Measurements from ENCODE around the gene EAF2.

Gene EAF2

DNA sequence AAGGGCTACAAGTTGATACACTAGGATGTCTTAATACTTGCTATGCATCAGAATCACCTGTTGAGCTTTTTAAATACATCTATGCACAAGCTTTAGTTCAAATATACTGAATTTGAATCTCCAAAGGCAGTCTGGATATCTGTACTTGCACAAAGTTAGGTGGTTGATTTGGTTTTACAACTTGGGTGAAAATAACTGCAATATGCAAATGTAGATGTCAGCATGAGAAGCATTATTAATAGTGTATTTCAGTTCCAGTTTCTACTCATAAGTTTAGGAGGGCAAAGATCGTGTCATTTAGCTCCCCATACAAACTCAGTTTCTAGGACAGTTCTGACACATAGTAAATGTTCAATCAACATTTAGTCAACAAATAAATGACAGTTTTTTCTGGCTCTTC is 25.8 kb upstream of the EAF2 start:
- TF ChIP-seq, protein P1, sequence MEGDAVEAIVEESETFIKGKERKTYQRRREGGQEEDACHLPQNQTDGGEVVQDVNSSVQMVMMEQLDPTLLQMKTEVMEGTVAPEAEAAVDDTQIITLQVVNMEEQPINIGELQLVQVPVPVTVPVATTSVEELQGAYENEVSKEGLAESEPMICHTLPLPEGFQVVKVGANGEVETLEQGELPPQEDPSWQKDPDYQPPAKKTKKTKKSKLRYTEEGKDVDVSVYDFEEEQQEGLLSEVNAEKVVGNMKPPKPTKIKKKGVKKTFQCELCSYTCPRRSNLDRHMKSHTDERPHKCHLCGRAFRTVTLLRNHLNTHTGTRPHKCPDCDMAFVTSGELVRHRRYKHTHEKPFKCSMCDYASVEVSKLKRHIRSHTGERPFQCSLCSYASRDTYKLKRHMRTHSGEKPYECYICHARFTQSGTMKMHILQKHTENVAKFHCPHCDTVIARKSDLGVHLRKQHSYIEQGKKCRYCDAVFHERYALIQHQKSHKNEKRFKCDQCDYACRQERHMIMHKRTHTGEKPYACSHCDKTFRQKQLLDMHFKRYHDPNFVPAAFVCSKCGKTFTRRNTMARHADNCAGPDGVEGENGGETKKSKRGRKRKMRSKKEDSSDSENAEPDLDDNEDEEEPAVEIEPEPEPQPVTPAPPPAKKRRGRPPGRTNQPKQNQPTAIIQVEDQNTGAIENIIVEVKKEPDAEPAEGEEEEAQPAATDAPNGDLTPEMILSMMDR (IDR thresholded peaks at IDR 0.05): no peak

DNA sequence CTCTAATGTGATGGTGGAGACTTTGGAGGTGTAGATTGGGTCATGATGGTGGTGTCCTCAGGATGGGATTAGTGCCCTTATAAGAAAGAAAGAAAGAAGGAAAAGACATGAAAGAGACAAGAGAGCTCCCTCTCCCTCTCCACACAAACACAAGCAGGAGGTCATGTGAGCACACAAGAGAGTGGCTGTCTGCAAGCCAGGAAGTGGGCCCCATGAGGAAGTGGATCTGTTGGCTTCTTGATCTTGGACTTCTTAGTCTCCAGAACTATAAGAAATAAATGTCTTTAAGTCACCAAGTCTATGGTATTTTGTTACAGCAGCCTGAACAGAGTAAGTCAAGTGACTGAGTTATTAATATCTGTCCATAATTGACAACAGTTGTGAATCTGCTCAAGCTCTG is 17.3 kb upstream of the EAF2 start:
- TF ChIP-seq, protein P1 (IDR thresholded peaks at IDR 0.05): no peak

DNA sequence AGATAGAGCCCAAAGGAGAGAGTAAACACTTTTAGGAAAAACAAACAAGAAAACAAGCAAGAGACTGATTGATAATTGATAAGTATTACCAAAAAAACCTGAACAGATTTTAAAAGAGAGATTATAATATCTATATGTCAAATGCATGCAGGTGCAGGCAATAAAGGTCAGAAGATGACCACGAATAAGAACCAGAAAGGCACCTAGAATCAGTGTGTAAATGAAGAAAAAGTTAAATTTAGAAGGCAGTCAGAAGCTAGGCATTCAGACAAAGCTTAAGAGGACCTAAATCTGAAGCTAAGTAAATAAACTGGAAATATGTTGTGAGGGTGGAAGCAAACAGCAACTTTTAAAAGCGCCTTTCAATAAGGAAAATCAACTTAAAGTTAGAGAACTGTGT is 16.4 kb upstream of the EAF2 start:
- TF ChIP-seq, protein P1 (IDR thresholded peaks at IDR 0.05): no peak

DNA sequence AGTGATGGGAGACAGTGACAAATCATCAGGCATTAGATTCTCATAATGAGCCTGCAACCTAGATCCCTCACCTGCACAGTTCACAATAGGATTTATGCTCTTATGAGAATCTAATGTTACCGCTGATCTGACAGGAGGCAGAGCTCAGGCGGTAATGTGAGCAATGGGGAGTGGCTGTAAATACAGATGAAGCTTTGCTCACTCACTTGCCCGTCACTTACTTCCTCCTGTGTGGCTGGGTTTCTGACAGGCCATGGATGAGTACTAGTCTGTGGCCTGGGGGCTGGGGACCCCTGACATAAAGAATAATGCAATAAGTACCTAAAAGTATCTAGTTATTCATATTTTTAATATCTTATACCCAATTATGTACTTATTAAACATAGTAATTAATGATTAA is 15.8 kb upstream of the EAF2 start:
- TF ChIP-seq, protein P1 (IDR thresholded peaks at IDR 0.05): no peak

DNA sequence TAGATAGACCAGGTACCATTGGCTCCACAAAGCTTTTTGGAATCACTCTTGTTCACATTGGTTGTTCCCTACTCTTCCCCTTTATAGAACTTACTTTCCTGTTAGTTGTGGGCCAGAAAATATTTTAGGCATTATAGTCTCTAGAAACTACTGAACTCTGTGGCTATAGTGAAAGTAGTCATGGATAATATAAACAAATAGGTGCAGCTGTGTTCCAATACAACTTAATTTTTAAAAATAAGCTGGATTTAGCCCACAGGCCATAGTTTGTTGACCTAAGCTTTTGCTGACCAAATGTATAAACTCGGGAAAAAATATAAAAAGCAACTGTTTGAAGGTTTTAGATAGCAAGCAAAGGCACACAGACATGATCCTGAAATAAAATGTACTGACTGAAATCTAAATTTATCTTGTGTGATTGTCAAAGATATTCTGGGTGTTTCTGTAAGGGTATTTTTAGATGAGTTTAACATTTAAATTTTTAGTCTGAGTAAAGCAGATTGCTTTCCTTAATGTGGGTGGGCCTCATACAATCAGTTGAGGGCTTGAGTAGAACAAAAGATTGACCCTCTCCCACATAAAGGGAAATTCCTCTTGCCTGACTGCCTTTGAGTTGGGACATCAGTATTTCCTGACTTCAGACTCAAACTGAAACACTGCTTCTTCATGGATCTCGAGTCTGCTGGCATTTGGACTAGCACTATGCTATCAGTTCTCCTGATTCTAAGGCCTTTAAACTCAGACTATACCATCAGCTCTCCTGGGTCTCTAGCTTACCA is 13.4 kb upstream of the EAF2 start:
- TF ChIP-seq, protein P1 (IDR thresholded peaks at IDR 0.05): no peak

DNA sequence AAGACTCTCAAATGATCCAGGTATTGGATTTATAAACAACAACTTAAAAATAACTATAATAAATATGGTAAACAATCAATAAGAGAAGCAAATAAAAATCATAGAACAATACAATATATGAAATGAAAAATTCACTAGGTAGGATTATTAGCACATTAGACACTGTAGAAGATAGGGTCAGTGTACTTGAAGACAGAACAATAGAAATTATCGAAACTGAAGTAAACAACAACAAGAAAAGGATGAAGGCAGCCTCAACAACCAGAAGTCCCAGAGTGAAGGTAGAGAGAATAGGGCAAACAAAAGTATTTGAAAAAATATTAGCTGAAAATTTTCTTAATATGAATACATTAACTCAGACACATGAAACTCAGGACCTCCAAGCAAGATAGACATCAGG is 12.0 kb upstream of the EAF2 start:
- TF ChIP-seq, protein P1 (IDR thresholded peaks at IDR 0.05): no peak

DNA sequence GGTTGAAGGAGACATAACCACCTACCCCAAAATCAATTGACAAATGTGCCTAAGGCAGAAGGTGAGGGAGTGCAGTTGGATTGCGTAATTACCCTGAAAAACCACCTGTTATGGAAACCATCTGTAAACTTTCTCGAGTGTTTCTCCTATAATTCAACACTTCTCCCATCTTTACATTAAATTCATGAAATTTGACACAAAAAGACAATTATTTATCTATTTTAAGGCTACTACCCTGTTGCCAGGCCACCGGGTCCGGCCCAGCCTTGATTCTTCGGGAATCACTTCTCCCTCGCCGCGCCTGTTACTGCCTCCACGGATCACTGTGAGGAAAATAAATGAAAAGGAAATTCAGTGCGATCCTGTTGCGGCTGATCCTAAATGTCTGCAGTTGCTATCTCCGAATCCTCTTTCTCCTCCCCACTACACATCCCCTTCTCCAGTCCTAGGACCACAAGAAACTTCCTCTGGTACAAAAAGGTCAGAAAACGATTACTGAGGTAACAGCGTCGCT is 795 bp upstream of the EAF2 start:
- TF ChIP-seq, protein P1 (IDR thresholded peaks at IDR 0.05): no peak

DNA sequence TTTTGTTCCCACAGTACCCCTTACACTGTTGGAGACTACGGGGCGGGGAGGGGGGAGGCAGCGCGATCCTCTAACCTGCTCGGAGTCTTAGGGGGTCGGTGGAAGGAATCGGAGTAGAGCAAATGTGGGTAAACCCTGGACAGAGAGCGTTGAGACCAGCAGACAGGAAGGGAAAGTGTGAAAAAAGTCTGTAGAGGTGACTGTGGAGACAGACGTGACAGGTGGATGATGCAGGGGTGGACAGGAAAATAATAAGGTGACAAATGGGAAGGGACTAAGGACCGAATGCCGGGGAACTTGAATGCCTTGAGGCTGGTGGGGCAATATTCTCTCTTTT is 424 bp downstream of the EAF2 start:
- TF ChIP-seq, protein P1 (IDR thresholded peaks at IDR 0.05): no peak

Data from LNCAP (cell line).